ENCODE measurements around the gene C1orf210. TPM values are rescaled to one million over a fixed set of nuclear protein-coding genes. Genes with fewer than 3 reads are reported as not detected.

C1orf210 gene
- total and polyA plus RNA-seq, 4 donors, result 2.3 TPM; not detected in 3

GRCh38 chr1:43300378-43301094 is 15.2 kb upstream of the C1orf210 start, which contains the start of gene TIE1:
Gene TIE1, plus strand, starts transcription at chr1:43300982. Its CDS starts 90 bp downstream, at chr1:43301072.
- intact Hi-C loops (cut with DNase I), result no loop called here
- Histone ChIP-seq H3K27ac (ENCODE audit: low read depth in 1 of 2, low read length in 2 of 2) (no peak within 1 kb of the TSS), H3K36me3 (ENCODE audit: control insufficient read depth in 1 of 2, insufficient read depth in 2 of 2, low read length in 1 of 2) (no peaks in the 10 kb centered on the region), H3K27me3 (ENCODE audit: control insufficient read depth in 1 of 2, insufficient read depth in 2 of 2, low read length in 1 of 2) (no peaks in the 10 kb centered on the region), H3K9me3 (ENCODE audit: control insufficient read depth, low read length) (no peaks in the 10 kb centered on the region), H3K4me3 (ENCODE audit: low read length in 2 of 2) (no peak within 1 kb of the TSS), H3K4me1 (ENCODE audit: control insufficient read depth in 1 of 2, insufficient read depth in 2 of 2, low read length in 2 of 2) (no peaks in the 10 kb centered on the region)
- ATAC-seq (ENCODE audit: low FRiP score), result peak; percentile 39
- DNase-seq, result peak in 1 of 2 donors; percentile 67
- 91 to 93% methylated on average over 10 of the region's 10 CpGs for WGBS, 2 donors

- no peak for DNase-seq
- H3K27me3 ChIP-seq (ENCODE audit: control insufficient read depth in 1 of 2, insufficient read depth in 2 of 2, low read length in 1 of 2), result no peaks in the 10 kb centered on the region
- H3K4me3 ChIP-seq (ENCODE audit: low read length in 2 of 2), result no peak overlapping the region
- H3K36me3 ChIP-seq (ENCODE audit: control insufficient read depth in 1 of 2, insufficient read depth in 2 of 2, low read length in 1 of 2), result no peaks in the 10 kb centered on the region
- H3K9me3 ChIP-seq (ENCODE audit: control insufficient read depth, low read length), result no peaks in the 10 kb centered on the region
- no peak overlapping the region for H3K27ac ChIP-seq (ENCODE audit: low read depth in 1 of 2, low read length in 2 of 2)
- no peak for ATAC-seq (ENCODE audit: low FRiP score)
- intact Hi-C loops (cut with DNase I), result loop anchor here in 1 of 2 donors (5.0 kb wide), 1 partner anchor 1102 kb away; no protein-coding TSS in a partner anchor
- H3K4me1 ChIP-seq (ENCODE audit: control insufficient read depth in 1 of 2, insufficient read depth in 2 of 2, low read length in 2 of 2), result no peaks in the 10 kb centered on the region
Measured at GRCh38 chr1:43299101-43299500, 13.7 kb upstream of the C1orf210 start.

DNA sequence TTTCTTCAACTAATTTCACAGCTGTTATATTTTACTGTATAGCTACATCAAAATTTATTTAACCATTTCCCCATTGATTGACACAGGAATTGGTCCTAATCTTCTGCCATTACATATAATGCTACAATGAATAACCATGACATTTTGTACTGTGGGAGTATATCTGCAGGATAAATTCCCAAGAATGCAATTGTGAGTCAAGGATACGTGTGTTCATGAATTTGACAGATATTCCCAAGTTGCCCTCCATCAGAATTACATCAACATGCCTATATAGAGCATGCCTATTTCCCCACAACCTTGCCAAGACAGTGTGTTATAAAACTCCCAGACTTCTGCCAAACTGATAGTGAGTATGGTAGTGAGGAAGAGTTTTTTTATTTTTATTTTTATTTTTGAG is 12.7 kb upstream of the C1orf210 start:
- Histone ChIP-seq H3K27ac (ENCODE audit: low read depth in 1 of 2, low read length in 2 of 2) (no peak overlapping the region), H3K36me3 (ENCODE audit: control insufficient read depth in 1 of 2, insufficient read depth in 2 of 2, low read length in 1 of 2) (no peaks in the 10 kb centered on the region), H3K27me3 (ENCODE audit: control insufficient read depth in 1 of 2, insufficient read depth in 2 of 2, low read length in 1 of 2) (no peaks in the 10 kb centered on the region), H3K9me3 (ENCODE audit: control insufficient read depth, low read length) (no peaks in the 10 kb centered on the region), H3K4me3 (ENCODE audit: low read length in 2 of 2) (no peak overlapping the region), H3K4me1 (ENCODE audit: control insufficient read depth in 1 of 2, insufficient read depth in 2 of 2, low read length in 2 of 2) (no peaks in the 10 kb centered on the region)
- ATAC-seq (ENCODE audit: low FRiP score) (no peak), DNase-seq (no peak)
- 86 to 93% methylated on average over 1 of the region's 1 CpG for WGBS, 2 donors
- intact Hi-C loops (cut with DNase I), result loop anchor here in 1 of 2 donors (5.0 kb wide), 1 partner anchor 1101 kb away; no protein-coding TSS in a partner anchor

- intact Hi-C loops (cut with DNase I), result loop anchor here in 1 of 2 donors (5.0 kb wide), 1 partner anchor 1099 kb away; no protein-coding TSS in a partner anchor
- Histone ChIP-seq H3K36me3 (ENCODE audit: control insufficient read depth in 1 of 2, insufficient read depth in 2 of 2, low read length in 1 of 2) (no peaks in the 10 kb centered on the region), H3K4me1 (ENCODE audit: control insufficient read depth in 1 of 2, insufficient read depth in 2 of 2, low read length in 2 of 2) (no peaks in the 10 kb centered on the region), H3K4me3 (ENCODE audit: low read length in 2 of 2) (no peak overlapping the region), H3K27me3 (ENCODE audit: control insufficient read depth in 1 of 2, insufficient read depth in 2 of 2, low read length in 1 of 2) (no peaks in the 10 kb centered on the region), H3K9me3 (ENCODE audit: control insufficient read depth, low read length) (no peaks in the 10 kb centered on the region), H3K27ac (ENCODE audit: low read depth in 1 of 2, low read length in 2 of 2) (no peak overlapping the region)
- 21 to 33% methylated on average over 1 of the region's 1 CpG for WGBS, 2 donors
- DNase-seq, result no peak
- ATAC-seq (ENCODE audit: low FRiP score), result no peak
Measured at GRCh38 chr1:43296207-43296606, 10.8 kb upstream of the C1orf210 start.

- ATAC-seq (ENCODE audit: low FRiP score) (no peak), DNase-seq (no peak)
- Histone ChIP-seq H3K36me3 (ENCODE audit: control insufficient read depth in 1 of 2, insufficient read depth in 2 of 2, low read length in 1 of 2) (no peaks in the 10 kb centered on the region), H3K9me3 (ENCODE audit: control insufficient read depth, low read length) (no peaks in the 10 kb centered on the region), H3K27me3 (ENCODE audit: control insufficient read depth in 1 of 2, insufficient read depth in 2 of 2, low read length in 1 of 2) (no peaks in the 10 kb centered on the region), H3K27ac (ENCODE audit: low read depth in 1 of 2, low read length in 2 of 2) (no peak overlapping the region), H3K4me1 (ENCODE audit: control insufficient read depth in 1 of 2, insufficient read depth in 2 of 2, low read length in 2 of 2) (no peaks in the 10 kb centered on the region), H3K4me3 (ENCODE audit: low read length in 2 of 2) (no peak overlapping the region)
- WGBS, 2 donors, result 96 to 97% methylated on average over 8 of the region's 8 CpGs
- intact Hi-C loops (cut with DNase I), result loop anchor here in 1 of 2 donors (5.0 kb wide), 1 partner anchor 1097 kb away; no protein-coding TSS in a partner anchor
Measured at GRCh38 chr1:43294761-43295160, 9.4 kb upstream of the C1orf210 start.

GRCh38 chr1:43293896-43294760 is 8.7 kb upstream of the C1orf210 start:
- WGBS, 2 donors, result 86 to 90% methylated on average over 7 of the region's 7 CpGs
- intact Hi-C loops (cut with DNase I), result no loop called here
- H3K27ac ChIP-seq (ENCODE audit: low read depth in 1 of 2, low read length in 2 of 2), result no peak overlapping the region
- DNase-seq (no peak), ATAC-seq (ENCODE audit: low FRiP score) (peak; percentile 45)
- H3K27me3 ChIP-seq (ENCODE audit: control insufficient read depth in 1 of 2, insufficient read depth in 2 of 2, low read length in 1 of 2), result no peaks in the 10 kb centered on the region
- H3K9me3 ChIP-seq (ENCODE audit: control insufficient read depth, low read length), result no peaks in the 10 kb centered on the region
- H3K36me3 ChIP-seq (ENCODE audit: control insufficient read depth in 1 of 2, insufficient read depth in 2 of 2, low read length in 1 of 2), result no peaks in the 10 kb centered on the region
- no peaks in the 10 kb centered on the region for H3K4me1 ChIP-seq (ENCODE audit: control insufficient read depth in 1 of 2, insufficient read depth in 2 of 2, low read length in 2 of 2)
- no peak overlapping the region for H3K4me3 ChIP-seq (ENCODE audit: low read length in 2 of 2)

DNA sequence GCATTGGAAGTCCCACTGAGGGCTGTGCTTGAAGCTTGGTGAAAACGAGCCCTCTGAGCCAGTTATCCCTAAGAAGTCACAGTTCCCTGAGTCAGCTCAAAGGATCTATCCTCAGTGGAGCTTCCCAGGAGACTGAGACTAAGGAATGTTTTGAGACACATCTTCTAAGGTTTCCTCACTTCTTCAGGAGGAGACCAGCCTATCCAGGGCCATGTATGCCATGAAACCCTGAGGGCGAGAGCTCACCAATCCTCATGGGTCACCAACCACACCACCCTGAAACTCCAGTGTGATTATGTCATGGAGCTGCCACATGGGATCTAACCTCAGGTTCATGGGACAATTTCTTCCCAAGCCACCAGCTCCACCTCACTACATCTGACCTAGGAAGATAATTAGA is 7.8 kb upstream of the C1orf210 start:
- no peak overlapping the region for H3K27ac ChIP-seq (ENCODE audit: low read depth in 1 of 2, low read length in 2 of 2)
- 89 to 93% methylated on average over 2 of the region's 2 CpGs for WGBS, 2 donors

DNA sequence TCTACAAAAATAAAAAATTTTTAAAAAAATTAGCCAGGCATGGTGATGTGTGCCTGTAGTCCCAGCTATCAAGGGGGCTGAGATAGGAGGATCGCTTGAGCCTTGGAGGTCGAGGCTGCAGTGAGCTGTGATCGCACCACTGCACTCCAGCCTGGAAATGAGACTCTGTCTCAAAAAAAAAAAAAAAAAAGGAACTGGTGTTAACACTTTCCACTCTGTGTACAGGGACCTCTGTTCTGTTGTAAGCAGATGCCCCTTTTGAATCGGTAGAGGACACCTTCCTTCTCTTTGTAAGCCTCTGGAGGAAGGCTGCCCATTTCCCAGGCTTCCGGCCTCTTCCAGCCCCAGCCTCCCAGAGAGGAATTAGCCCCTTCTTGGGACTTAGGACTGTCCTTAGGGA is 7.3 kb upstream of the C1orf210 start:
- Histone ChIP-seq H3K4me1 (ENCODE audit: control insufficient read depth in 1 of 2, insufficient read depth in 2 of 2, low read length in 2 of 2) (no peaks in the 10 kb centered on the region), H3K4me3 (ENCODE audit: low read length in 2 of 2) (no peak overlapping the region), H3K27me3 (ENCODE audit: control insufficient read depth in 1 of 2, insufficient read depth in 2 of 2, low read length in 1 of 2) (no peaks in the 10 kb centered on the region), H3K36me3 (ENCODE audit: control insufficient read depth in 1 of 2, insufficient read depth in 2 of 2, low read length in 1 of 2) (no peaks in the 10 kb centered on the region), H3K27ac (ENCODE audit: low read depth in 1 of 2, low read length in 2 of 2) (no peak overlapping the region), H3K9me3 (ENCODE audit: control insufficient read depth, low read length) (no peaks in the 10 kb centered on the region)
- intact Hi-C loops (cut with DNase I), result no loop called here
- DNase-seq (no peak), ATAC-seq (ENCODE audit: low FRiP score) (no peak)
- WGBS, 2 donors, result 88 to 90% methylated on average over 5 of the region's 5 CpGs

More for the DNA sequence above, 7.8 kb upstream of the C1orf210 start:
- H3K4me3 ChIP-seq (ENCODE audit: low read length in 2 of 2), result no peak overlapping the region
- H3K27me3 ChIP-seq (ENCODE audit: control insufficient read depth in 1 of 2, insufficient read depth in 2 of 2, low read length in 1 of 2), result no peaks in the 10 kb centered on the region
- no peaks in the 10 kb centered on the region for H3K4me1 ChIP-seq (ENCODE audit: control insufficient read depth in 1 of 2, insufficient read depth in 2 of 2, low read length in 2 of 2)
- ATAC-seq (ENCODE audit: low FRiP score) (no peak), DNase-seq (no peak)
- H3K9me3 ChIP-seq (ENCODE audit: control insufficient read depth, low read length), result no peaks in the 10 kb centered on the region
- no peaks in the 10 kb centered on the region for H3K36me3 ChIP-seq (ENCODE audit: control insufficient read depth in 1 of 2, insufficient read depth in 2 of 2, low read length in 1 of 2)
- intact Hi-C loops (cut with DNase I), result no loop called here

Data from aorta (tissue), 5 donors.